GM12801 (cell line): ENCODE data around the gene PRR16.

Experiments used
- CTCF ChIP-seq: IDR thresholded peaks from one replicate; pipeline ENCODE4 v1.5.1; 2011; ENCODE audit warnings: control low read depth; ENCODE audit not compliant: insufficient read length; ENCODE audit errors: extremely low read depth

PRR16 gene

GRCh38 chr5:120586646-120587045 lies 122.5 kb downstream of the PRR16 start:
- TF ChIP-seq CTCF = no peak

GRCh38 chr5:120591911-120592310 lies 127.8 kb downstream of the PRR16 start:
- no peak for TF ChIP-seq CTCF

- TF ChIP-seq CTCF = no peak
Observed at GRCh38 chr5:120599576-120599975, 135.5 kb downstream of the PRR16 start.

- no peak for TF ChIP-seq CTCF
Observed at GRCh38 chr5:120600639-120601038, 136.5 kb downstream of the PRR16 start.

- TF ChIP-seq CTCF = no peak
Observed at GRCh38 chr5:120602033-120602432, 137.9 kb downstream of the PRR16 start.

GRCh38 chr5:120604884-120605283 lies 140.8 kb downstream of the PRR16 start:
- no peak for TF ChIP-seq CTCF

GRCh38 chr5:120605325-120606079 lies 141.4 kb downstream of the PRR16 start:
- TF ChIP-seq CTCF = no peak
